ENCODE measurements around the gene CDK15.

Gene CDK15

GRCh38 chr2:201866643-201867473 is 60.5 kb downstream of the CDK15 start:
- DNase-seq (ENCODE audit: low read depth), result no peak

- no peak for DNase-seq (ENCODE audit: low read depth)
Observed at GRCh38 chr2:201871471-201871870, 65.1 kb downstream of the CDK15 start.

GRCh38 chr2:201872591-201872990 is 66.3 kb downstream of the CDK15 start:
- DNase-seq (ENCODE audit: low read depth), result no peak

GRCh38 chr2:201879996-201880395 is 73.7 kb downstream of the CDK15 start:
- DNase-seq (ENCODE audit: low read depth), result no peak

- DNase-seq (ENCODE audit: low read depth), result no peak
Observed at GRCh38 chr2:201880579-201880978, 74.2 kb downstream of the CDK15 start.

GRCh38 chr2:201880993-201881611 is 74.8 kb downstream of the CDK15 start:
- no peak for DNase-seq (ENCODE audit: low read depth)

GRCh38 chr2:201881741-201882140 is 75.4 kb downstream of the CDK15 start:
- DNase-seq (ENCODE audit: low read depth), result no peak

- no peak for DNase-seq (ENCODE audit: low read depth)
Observed at GRCh38 chr2:201882353-201883090, 76.2 kb downstream of the CDK15 start.

- DNase-seq (ENCODE audit: low read depth), result no peak
Observed at GRCh38 chr2:201883606-201884369, 77.5 kb downstream of the CDK15 start.

- no peak for DNase-seq (ENCODE audit: low read depth)
Observed at GRCh38 chr2:201886504-201886903, 80.2 kb downstream of the CDK15 start.

- DNase-seq (ENCODE audit: low read depth), result no peak
Observed at GRCh38 chr2:201887773-201888425, 81.6 kb downstream of the CDK15 start.

GRCh38 chr2:201888426-201888800 is 82.1 kb downstream of the CDK15 start:
- DNase-seq (ENCODE audit: low read depth), result no peak

- DNase-seq (ENCODE audit: low read depth), result no peak
Observed at GRCh38 chr2:201890453-201890852, 84.1 kb downstream of the CDK15 start.

- no peak for DNase-seq (ENCODE audit: low read depth)
Observed at GRCh38 chr2:201891676-201892075, 85.3 kb downstream of the CDK15 start.

GRCh38 chr2:201892516-201892915 is 86.2 kb downstream of the CDK15 start:
- no peak for DNase-seq (ENCODE audit: low read depth)

GRCh38 chr2:201900362-201900761 is 94.0 kb downstream of the CDK15 start:
- no peak for DNase-seq (ENCODE audit: low read depth)

- DNase-seq (ENCODE audit: low read depth), result no peak
Observed at GRCh38 chr2:201901786-201902185, 95.4 kb downstream of the CDK15 start.

GRCh38 chr2:201904538-201905420 is 98.4 kb downstream of the CDK15 start:
- DNase-seq (ENCODE audit: low read depth), result no peak

- no peak for DNase-seq (ENCODE audit: low read depth)
Observed at GRCh38 chr2:201906777-201907562, 100.6 kb downstream of the CDK15 start.

- DNase-seq (ENCODE audit: low read depth), result no peak
Observed at GRCh38 chr2:201907563-201907881, 101.2 kb downstream of the CDK15 start.

Data from stimulated activated CD8-positive, alpha-beta memory T cell treated with anti-CD3 and anti-CD28 coated beads, Interleukin-15, amount 100 ng/mL, for 1 hour (primary cell).